CD4-positive, alpha-beta T cell (primary cell): ENCODE measurements around the gene MRPL21. TPM values are rescaled to one million over a fixed set of nuclear protein-coding genes. Genes with fewer than 3 reads are reported as not detected.

Experiments
- ATAC-seq: fragments of 200-7000 bp; cut with Tn5 transposase; one replicate; pipeline ENCODE4 v1.10.0; 2022; ENCODE audit warnings: mild to moderate bottlenecking; ENCODE audit not compliant: poor library complexity
- CTCF ChIA-PET: fragments of 350-600 bp; sonication (Branson Sonifier 250); formaldehyde crosslinking; loops from one replicate; lab custom pipeline; 2021; ENCODE audit warnings: antibody characterized with exemption, inconsistent platforms; lab: Charles Lee
- POLR2A ChIA-PET: fragments of 350-600 bp; sonication (Branson Sonifier 250); formaldehyde crosslinking; loops from one replicate; lab custom pipeline; 2021; ENCODE audit warnings: antibody characterized with exemption, inconsistent platforms; lab: Charles Lee
- DNase-seq, 14 experiments: peaks; one replicate each; pipeline ENCODE4 v3.0.0-alpha.2; 2013 to 2020; ENCODE audit warnings: mixed read lengths in 2 of 14
- H3K27ac ChIP-seq, 2 donors: one replicate each; pipeline versions ENCODE4 v1.5.1 to v1.7.0; 2013; ENCODE audit warnings: low read length in 2 of 2, low read depth in 1 of 2, mild to moderate bottlenecking in 1 of 2
- H3K27me3 ChIP-seq, 2 experiments: 1 replicate in 1 of 2; 2 replicates in 1 of 2; pipeline versions ENCODE4 v1.6.1 to v1.7.0; 2013; ENCODE audit warnings: low read length in 2 of 2, control low read depth in 1 of 2, mild to moderate bottlenecking in 1 of 2, moderate library complexity in 1 of 2; ENCODE audit not compliant: insufficient read depth in 2 of 2, control insufficient read depth in 1 of 2
- H3K36me3 ChIP-seq: one replicate; pipeline ENCODE4 v1.6.1; 2013; ENCODE audit warnings: low read length, control low read depth; ENCODE audit not compliant: insufficient read depth
- H3K4me1 ChIP-seq: one replicate; pipeline ENCODE4 v1.6.1; 2013; ENCODE audit warnings: low read length, control low read depth; ENCODE audit not compliant: insufficient read depth
- H3K4me3 ChIP-seq: one replicate; pipeline ENCODE4 v1.5.1; 2013; ENCODE audit warnings: mild to moderate bottlenecking, low read length, moderate library complexity
- H3K9me3 ChIP-seq, 2 experiments: 1 replicate in 1 of 2; 2 replicates in 1 of 2; pipeline versions ENCODE4 v1.6.1 to v1.7.0; 2013; ENCODE audit warnings: low read length in 2 of 2, mild to moderate bottlenecking in 2 of 2, control low read depth in 1 of 2, moderate library complexity in 1 of 2; ENCODE audit not compliant: control insufficient read depth in 1 of 2, insufficient read depth in 1 of 2
- H3K27ac Mint-ChIP-seq: one replicate; pipeline ENCODE4 v1.8.0; 2020; ENCODE audit warnings: mixed read lengths
- H3K27me3 Mint-ChIP-seq: one replicate; pipeline ENCODE4 v1.8.0; 2021; ENCODE audit warnings: mixed read lengths
- H3K36me3 Mint-ChIP-seq: one replicate; pipeline ENCODE4 v1.8.0; 2021; ENCODE audit warnings: low read depth, mixed read lengths
- H3K4me1 Mint-ChIP-seq: one replicate; pipeline ENCODE4 v1.8.0; 2021; ENCODE audit warnings: low read depth, mixed read lengths
- H3K4me3 Mint-ChIP-seq: one replicate; pipeline ENCODE4 v1.8.0; 2020; ENCODE audit warnings: mild to moderate bottlenecking, mixed read lengths
- H3K9me3 Mint-ChIP-seq: one replicate; pipeline ENCODE4 v1.8.0; 2020; ENCODE audit warnings: mixed read lengths
- CTCF ChIP-seq: fragments of 200-600 bp; IDR thresholded peaks from one replicate; pipeline ENCODE4 v1.8.0; 2022; ENCODE audit warnings: antibody characterized with exemption, mild to moderate bottlenecking
- intact Hi-C, 2 experiments: fragments of 100-400 bp; cut with DNase I in 1 of 2; cut with micrococcal nuclease in 1 of 2; formaldehyde crosslinking; loops; one replicate each; pipeline versions ENCODE4 v1.15.1 to v1.9.0; 2023 to 2025; cut with DNase I, micrococcal nuclease
- total RNA-seq, 174 experiments: library from RNA in 2 of 174; stranded (reverse) in 2 of 174; gene quantifications; one replicate each; pipeline ENCODE4 v1.2.3 and lab custom pipeline; 2021 to 2026

The MRPL21 gene
- total RNA-seq, 2 experiments from 2014 or later = 47.5 to 48.0 TPM

- H3K27ac Mint-ChIP-seq = no peak overlapping the region
- ATAC-seq (no peak), DNase-seq (no peak)
- H3K9me3 ChIP-seq = no peaks in the 10 kb centered on the region
- CTCF ChIA-PET = no interaction called here
- peaks cover 67% of the 10 kb centered on the region for H3K36me3 ChIP-seq
- H3K9me3 Mint-ChIP-seq = no peaks in the 10 kb centered on the region
- no peak overlapping the region for H3K4me3 ChIP-seq
- no peak for TF ChIP-seq CTCF
- no peaks in the 10 kb centered on the region for H3K4me1 Mint-ChIP-seq
- H3K27me3 ChIP-seq = no peaks in the 10 kb centered on the region
- peaks cover 40% of the 10 kb centered on the region for H3K36me3 Mint-ChIP-seq
- H3K4me1 ChIP-seq = no peaks in the 10 kb centered on the region
- no peak overlapping the region for H3K27ac ChIP-seq
- no peaks in the 10 kb centered on the region for H3K27me3 Mint-ChIP-seq
- POLR2A ChIA-PET = no interaction called here
- H3K4me3 Mint-ChIP-seq = no peak overlapping the region
- intact Hi-C loops = no loop called here
Measured at GRCh38 chr11:68936358-68936636, 32.7 kb upstream of the MRPL21 start.

GRCh38 chr11:68935516-68936357 is 32.1 kb upstream of the MRPL21 start:
- H3K4me3 Mint-ChIP-seq = no peak overlapping the region
- POLR2A ChIA-PET = no interaction called here

GRCh38 chr11:68935066-68935465 is 31.4 kb upstream of the MRPL21 start:
- H3K27me3 Mint-ChIP-seq = no peaks in the 10 kb centered on the region
- no peak overlapping the region for H3K4me3 Mint-ChIP-seq
- POLR2A ChIA-PET = no interaction called here
- no peaks in the 10 kb centered on the region for H3K4me1 Mint-ChIP-seq
- no peak for ATAC-seq
- Histone ChIP-seq H3K36me3 (peaks cover 75% of the 10 kb centered on the region), H3K4me1 (no peaks in the 10 kb centered on the region), H3K27me3 (no peaks in the 10 kb centered on the region), H3K4me3 (no peak overlapping the region), H3K9me3 (no peaks in the 10 kb centered on the region), H3K27ac (no peak overlapping the region)
- CTCF ChIA-PET = no interaction called here
- DNase-seq = no peak
- intact Hi-C loops = no loop called here
- H3K9me3 Mint-ChIP-seq = no peaks in the 10 kb centered on the region
- no peak for TF ChIP-seq CTCF
- peaks cover 39% of the 10 kb centered on the region for H3K36me3 Mint-ChIP-seq
- H3K27ac Mint-ChIP-seq = no peak overlapping the region

More at GRCh38 chr11:68935516-68936357, 32.1 kb upstream of the MRPL21 start:
- DNase-seq = no peak
- CTCF ChIA-PET = no interaction called here
- Mint-ChIP-seq H3K9me3 (no peaks in the 10 kb centered on the region), H3K4me1 (no peaks in the 10 kb centered on the region), H3K27ac (no peak overlapping the region), H3K36me3 (peaks cover 36% of the 10 kb centered on the region), H3K27me3 (no peaks in the 10 kb centered on the region)
- Histone ChIP-seq H3K4me3 (no peak overlapping the region), H3K9me3 (no peaks in the 10 kb centered on the region), H3K4me1 (no peaks in the 10 kb centered on the region), H3K27me3 (no peaks in the 10 kb centered on the region), H3K27ac (no peak overlapping the region), H3K36me3 (peaks cover 71% of the 10 kb centered on the region)
- no peak for TF ChIP-seq CTCF
- intact Hi-C loops = no loop called here
- ATAC-seq = no peak
